Nephron progenitor cell (in vitro differentiated cells): ENCODE measurements around the gene MCU.
"Not testable (repeated sequence)": the region's sequence is repeated elsewhere in the genome, so short reads cannot be mapped to it uniquely, and the experiment has no call there.

ENCODE experiments used
- DNase-seq: peaks from one replicate; pipeline ENCODE4 v3.0.0; 2021
- H3K27ac Mint-ChIP-seq: 2 replicates; pipeline ENCODE4 v1.8.0; 2021; ENCODE audit warnings: mild to moderate bottlenecking, moderate library complexity, mixed read lengths
- H3K27me3 Mint-ChIP-seq: 2 replicates; pipeline ENCODE4 v1.8.0; 2021; ENCODE audit warnings: mild to moderate bottlenecking, low read depth, mixed read lengths; ENCODE audit not compliant: poor library complexity
- H3K36me3 Mint-ChIP-seq: 2 replicates; pipeline ENCODE4 v1.8.0; 2021; ENCODE audit warnings: low read depth, mixed read lengths
- H3K4me1 Mint-ChIP-seq: 2 replicates; pipeline ENCODE4 v1.8.0; 2021; ENCODE audit warnings: mixed read lengths
- H3K4me3 Mint-ChIP-seq: 2 replicates; pipeline ENCODE4 v1.8.0; 2021; ENCODE audit warnings: mild to moderate bottlenecking, moderate library complexity, mixed read lengths
- H3K9me3 Mint-ChIP-seq: 2 replicates; pipeline ENCODE4 v1.8.0; 2021; ENCODE audit warnings: mild to moderate bottlenecking, moderate library complexity, mixed read lengths
- TF ChIP-seq, protein P1 (sequence below): fragments of 200-600 bp; sonication (generic); IDR thresholded peaks from 2 replicates; pipeline ENCODE4 v1.5.0; 2021; ENCODE audit warnings: antibody characterized with exemption

Gene MCU

GRCh38 chr10:72663971-72664370 is 28.0 kb upstream of the MCU start:
- no peak for DNase-seq
- Mint-ChIP-seq H3K27ac (no peak overlapping the region), H3K4me3 (no peak overlapping the region), H3K27me3 (peaks cover 5% of the 10 kb centered on the region), H3K4me1 (peaks cover 7% of the 10 kb centered on the region), H3K9me3 (no peaks in the 10 kb centered on the region), H3K36me3 (no peaks in the 10 kb centered on the region)
- TF ChIP-seq, protein P1, sequence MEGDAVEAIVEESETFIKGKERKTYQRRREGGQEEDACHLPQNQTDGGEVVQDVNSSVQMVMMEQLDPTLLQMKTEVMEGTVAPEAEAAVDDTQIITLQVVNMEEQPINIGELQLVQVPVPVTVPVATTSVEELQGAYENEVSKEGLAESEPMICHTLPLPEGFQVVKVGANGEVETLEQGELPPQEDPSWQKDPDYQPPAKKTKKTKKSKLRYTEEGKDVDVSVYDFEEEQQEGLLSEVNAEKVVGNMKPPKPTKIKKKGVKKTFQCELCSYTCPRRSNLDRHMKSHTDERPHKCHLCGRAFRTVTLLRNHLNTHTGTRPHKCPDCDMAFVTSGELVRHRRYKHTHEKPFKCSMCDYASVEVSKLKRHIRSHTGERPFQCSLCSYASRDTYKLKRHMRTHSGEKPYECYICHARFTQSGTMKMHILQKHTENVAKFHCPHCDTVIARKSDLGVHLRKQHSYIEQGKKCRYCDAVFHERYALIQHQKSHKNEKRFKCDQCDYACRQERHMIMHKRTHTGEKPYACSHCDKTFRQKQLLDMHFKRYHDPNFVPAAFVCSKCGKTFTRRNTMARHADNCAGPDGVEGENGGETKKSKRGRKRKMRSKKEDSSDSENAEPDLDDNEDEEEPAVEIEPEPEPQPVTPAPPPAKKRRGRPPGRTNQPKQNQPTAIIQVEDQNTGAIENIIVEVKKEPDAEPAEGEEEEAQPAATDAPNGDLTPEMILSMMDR, result no peak

DNA sequence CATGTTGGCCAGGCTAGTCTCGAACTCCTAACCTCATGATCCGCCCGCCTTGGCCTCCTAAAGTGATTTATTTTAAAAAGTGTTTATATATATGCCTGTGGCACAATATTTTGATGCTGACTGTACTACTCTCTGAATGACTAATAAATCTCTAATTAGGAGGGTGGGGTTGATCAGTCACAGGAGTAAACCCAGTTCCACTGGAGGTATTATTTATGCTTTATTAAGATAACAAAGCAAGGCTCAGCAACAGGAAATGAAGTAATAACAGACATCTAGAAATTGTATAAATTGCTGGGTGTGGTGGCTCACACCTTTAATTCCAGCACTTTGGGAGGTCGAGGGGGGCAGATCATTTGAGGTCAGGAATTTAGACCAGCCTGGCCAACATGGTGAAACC is 26.0 kb upstream of the MCU start:
- Mint-ChIP-seq H3K27ac (no peak overlapping the region), H3K4me3 (no peak overlapping the region), H3K27me3 (peaks cover 5% of the 10 kb centered on the region), H3K9me3 (no peaks in the 10 kb centered on the region), H3K4me1 (no peaks in the 10 kb centered on the region), H3K36me3 (no peaks in the 10 kb centered on the region)
- no peak for DNase-seq
- TF ChIP-seq, protein P1, result no peak

DNA sequence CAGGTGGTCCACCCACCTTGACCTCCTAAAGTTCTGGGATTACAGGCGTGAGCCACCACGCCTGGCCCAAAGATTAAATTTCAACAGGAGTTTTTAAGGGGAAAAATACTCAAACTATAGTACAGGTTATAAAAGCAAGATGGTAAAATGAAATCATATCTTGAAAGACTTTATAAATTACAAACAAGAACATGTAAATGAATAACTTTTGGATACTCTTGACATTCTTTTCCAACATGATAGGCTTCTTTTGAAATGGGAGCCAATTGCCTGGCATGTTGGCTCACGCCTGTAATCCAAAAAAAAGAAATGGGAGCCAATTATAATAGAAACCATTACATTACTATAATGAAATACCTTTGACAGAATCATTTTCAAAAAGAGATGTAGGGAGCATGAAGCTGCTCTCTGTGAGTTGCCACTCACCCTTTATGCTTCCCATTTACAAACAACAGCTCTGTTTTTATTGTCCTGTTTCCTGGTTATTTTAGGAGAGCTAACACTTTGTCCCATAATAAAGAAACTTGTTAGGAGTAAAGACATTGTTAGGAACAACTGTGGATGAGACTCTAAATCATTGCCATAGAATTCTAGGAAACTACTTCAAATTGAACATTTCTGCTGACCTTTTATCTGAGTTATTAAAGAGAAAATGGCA is 24.6 kb upstream of the MCU start:
- no peak for DNase-seq
- no peaks in the 10 kb centered on the region for H3K4me1 Mint-ChIP-seq
- H3K36me3 Mint-ChIP-seq, result no peaks in the 10 kb centered on the region
- H3K27ac Mint-ChIP-seq, result no peak overlapping the region
- no peaks in the 10 kb centered on the region for H3K9me3 Mint-ChIP-seq
- peaks cover 5% of the 10 kb centered on the region for H3K27me3 Mint-ChIP-seq
- no peak overlapping the region for H3K4me3 Mint-ChIP-seq
- TF ChIP-seq, protein P1, result no peak

- Mint-ChIP-seq H3K4me1 (no peaks in the 10 kb centered on the region), H3K9me3 (no peaks in the 10 kb centered on the region), H3K27me3 (no peaks in the 10 kb centered on the region), H3K27ac (no peak overlapping the region), H3K4me3 (no peak overlapping the region), H3K36me3 (no peaks in the 10 kb centered on the region)
- TF ChIP-seq, protein P1, result no peak
- DNase-seq, result no peak
These were observed 18.7 kb upstream of the MCU start for GRCh38 chr10:72673280-72673679.

- H3K4me1 Mint-ChIP-seq, H3K9me3 Mint-ChIP-seq, H3K27ac Mint-ChIP-seq, H3K36me3 Mint-ChIP-seq, H3K4me3 Mint-ChIP-seq, DNase-seq, H3K27me3 Mint-ChIP-seq: not testable (repeated sequence)
These were observed 17.8 kb upstream of the MCU start for GRCh38 chr10:72674174-72674573.

- Mint-ChIP-seq H3K36me3 (no peaks in the 10 kb centered on the region), H3K4me1 (no peaks in the 10 kb centered on the region), H3K4me3 (no peak overlapping the region), H3K27ac (no peak overlapping the region), H3K27me3 (peaks cover 13% of the 10 kb centered on the region), H3K9me3 (no peaks in the 10 kb centered on the region)
- TF ChIP-seq, protein P1, result no peak
- no peak for DNase-seq
These were observed 12.1 kb upstream of the MCU start for GRCh38 chr10:72679838-72680241.
